Measurements from ENCODE around the gene SLC27A1.

GRCh38 chr19:17467471-17468301, 2.6 kb upstream of the SLC27A1 start:
- no peak for TF ChIP-seq CTCF (IDR thresholded peaks at IDR 0.05; ENCODE audit: low read length)
- TF ChIP-seq EZH2 (optimal IDR thresholded peaks at IDR 0.05; ENCODE audit: low read depth, low read length): no peak
- TF ChIP-seq EZH2phosphoT487 (IDR thresholded peaks at IDR 0.05; ENCODE audit: low read length): no peak

All from MM.1S (cell line).